ENCODE measurements around the gene ARHGEF28.
A peak's percentile ranks its signal among the peaks of the same experiment; 100 is the strongest.

Gene ARHGEF28, protein sequence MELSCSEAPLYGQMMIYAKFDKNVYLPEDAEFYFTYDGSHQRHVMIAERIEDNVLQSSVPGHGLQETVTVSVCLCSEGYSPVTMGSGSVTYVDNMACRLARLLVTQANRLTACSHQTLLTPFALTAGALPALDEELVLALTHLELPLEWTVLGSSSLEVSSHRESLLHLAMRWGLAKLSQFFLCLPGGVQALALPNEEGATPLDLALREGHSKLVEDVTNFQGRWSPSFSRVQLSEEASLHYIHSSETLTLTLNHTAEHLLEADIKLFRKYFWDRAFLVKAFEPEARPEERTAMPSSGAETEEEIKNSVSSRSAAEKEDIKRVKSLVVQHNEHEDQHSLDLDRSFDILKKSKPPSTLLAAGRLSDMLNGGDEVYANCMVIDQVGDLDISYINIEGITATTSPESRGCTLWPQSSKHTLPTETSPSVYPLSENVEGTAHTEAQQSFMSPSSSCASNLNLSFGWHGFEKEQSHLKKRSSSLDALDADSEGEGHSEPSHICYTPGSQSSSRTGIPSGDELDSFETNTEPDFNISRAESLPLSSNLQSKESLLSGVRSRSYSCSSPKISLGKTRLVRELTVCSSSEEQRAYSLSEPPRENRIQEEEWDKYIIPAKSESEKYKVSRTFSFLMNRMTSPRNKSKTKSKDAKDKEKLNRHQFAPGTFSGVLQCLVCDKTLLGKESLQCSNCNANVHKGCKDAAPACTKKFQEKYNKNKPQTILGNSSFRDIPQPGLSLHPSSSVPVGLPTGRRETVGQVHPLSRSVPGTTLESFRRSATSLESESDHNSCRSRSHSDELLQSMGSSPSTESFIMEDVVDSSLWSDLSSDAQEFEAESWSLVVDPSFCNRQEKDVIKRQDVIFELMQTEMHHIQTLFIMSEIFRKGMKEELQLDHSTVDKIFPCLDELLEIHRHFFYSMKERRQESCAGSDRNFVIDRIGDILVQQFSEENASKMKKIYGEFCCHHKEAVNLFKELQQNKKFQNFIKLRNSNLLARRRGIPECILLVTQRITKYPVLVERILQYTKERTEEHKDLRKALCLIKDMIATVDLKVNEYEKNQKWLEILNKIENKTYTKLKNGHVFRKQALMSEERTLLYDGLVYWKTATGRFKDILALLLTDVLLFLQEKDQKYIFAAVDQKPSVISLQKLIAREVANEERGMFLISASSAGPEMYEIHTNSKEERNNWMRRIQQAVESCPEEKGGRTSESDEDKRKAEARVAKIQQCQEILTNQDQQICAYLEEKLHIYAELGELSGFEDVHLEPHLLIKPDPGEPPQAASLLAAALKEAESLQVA (N-terminal part only)

DNA sequence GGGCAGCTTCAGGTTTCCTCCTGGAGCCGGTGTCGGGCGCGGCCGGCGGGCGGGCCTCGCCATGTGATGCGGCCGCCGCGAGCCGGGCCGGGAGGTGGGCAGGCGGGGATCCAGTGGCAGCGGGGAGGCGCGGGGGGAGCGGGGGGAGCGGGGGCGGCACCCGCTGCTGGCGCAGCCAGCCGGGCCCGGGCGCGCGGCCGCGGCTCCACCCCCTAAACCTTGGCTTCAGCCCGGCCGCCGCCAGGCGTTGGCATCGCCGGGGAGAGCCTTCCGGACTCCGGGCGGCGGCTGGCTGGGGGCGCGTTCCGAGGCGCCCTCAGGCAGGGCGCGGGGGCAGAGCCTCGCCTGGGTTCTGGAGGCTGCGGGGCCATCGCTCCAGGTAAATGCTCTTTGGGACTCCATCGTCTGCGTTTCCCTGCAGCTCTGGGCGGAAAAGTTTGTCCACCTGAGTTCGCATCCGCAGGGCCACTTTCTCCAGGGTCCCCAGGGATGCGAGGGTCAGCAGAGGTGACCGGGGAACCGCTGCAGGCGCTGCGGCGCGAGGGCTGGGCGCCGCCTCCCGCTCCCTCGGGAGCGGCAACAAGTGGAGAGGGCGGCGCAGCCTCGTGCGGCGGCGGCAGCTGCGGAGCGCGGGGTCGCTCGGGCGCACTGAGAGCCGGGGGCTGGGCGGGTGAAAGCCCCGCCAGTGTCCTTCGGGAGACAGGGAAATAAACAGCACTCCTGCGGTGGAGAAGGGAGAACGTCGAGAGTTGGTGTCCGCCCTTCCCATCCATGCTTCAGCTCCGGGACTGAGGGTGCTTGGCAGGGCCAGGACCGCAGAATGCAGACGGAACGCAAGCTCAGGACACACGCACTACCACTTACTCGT lies at the start of gene ARHGEF28:
TSS of gene ARHGEF28 (plus strand) at position 253 of the 868 bp plus-strand sequence. CDS start 58,656 bp downstream, outside the sequence.
- DNase-seq = peak; percentile 50 to 80

DNA sequence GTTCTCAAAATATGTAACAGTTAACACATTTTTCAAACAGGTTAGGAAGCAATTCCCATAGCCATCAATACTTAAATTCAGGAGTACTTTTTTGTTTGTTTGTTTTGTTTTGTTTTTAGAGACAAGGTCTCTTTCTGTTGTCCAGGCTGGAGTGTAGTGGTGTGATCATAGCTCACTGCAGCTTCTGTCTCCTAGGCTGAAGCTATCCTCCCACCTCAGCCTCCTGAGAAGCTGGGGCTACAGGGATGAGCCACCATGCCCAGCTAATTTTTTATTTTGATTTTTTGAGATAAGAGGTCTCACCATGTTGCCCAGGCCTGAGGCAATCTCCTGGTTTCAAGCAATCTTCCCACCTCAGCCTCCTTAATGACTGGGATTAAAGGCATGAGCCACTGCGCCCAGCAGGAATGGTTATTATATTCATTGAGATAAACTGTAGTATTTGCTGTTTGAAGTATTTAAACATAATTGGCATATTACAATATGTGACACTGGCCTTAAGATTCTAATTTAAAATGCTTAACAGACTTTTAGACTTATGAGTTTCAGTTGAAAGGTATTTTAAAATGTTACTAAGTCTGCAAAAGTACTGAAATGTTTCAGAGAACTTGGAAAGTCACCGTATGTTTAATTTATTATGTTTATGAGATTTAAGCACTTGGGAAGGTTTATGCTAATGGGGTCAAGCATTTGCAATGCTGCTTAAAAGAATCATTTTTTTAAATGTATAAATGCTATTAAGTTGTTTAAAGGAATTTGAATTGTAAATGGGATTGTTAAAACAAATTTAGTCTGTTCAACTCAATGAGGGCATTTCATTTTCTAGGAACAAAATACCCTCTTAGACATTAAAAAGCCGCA lies 43.5 kb upstream of the ARHGEF28 start:
- no peak for DNase-seq

DNA sequence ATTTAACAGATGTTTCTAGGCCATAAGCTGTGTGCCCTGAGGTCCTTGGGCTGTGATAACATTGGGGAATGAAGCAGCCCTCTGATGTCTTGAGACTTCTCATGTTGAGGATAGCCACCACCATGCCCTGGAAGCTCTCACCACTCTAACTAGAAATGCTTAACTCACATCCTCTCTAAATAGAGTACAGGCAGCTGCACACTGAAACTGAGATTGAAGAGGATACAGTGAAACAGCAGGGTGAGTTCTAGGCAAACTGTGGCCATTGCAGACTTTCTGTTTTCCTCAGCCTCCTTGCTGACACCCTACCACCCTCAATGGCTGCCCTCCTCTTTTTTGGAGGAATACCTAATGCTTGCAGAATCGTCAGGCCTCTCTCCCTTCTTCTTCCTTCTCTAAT lies 38.1 kb upstream of the ARHGEF28 start:
- DNase-seq = no peak

DNA sequence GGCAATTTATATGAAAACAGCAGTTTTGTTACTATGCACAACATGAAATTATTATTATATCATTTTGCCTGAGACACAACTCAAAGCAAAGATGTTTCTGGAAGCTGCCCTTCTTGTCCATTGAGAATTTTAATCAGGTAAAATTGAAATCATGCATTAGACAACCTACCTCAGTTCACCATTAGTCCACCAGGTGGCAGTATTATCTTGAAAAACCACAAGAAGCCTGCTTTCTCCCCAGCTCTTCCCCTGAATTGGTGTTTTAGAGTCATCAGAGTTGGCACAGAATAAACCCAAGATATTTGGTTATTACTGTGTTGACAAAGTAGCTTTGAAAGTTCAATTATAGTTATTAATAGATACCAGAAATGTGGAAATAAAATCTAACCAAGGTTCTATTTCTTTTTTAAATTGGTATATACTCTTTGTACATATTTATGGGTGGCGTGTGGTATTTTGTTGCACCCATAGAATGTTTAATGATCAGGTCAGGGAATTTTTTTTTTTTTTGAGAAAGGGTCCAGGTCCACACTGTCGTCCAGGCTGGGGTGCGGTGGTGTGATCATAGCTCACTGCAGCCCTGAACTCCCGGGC lies 34.8 kb upstream of the ARHGEF28 start:
- DNase-seq = peak; percentile 61 to 82

DNA sequence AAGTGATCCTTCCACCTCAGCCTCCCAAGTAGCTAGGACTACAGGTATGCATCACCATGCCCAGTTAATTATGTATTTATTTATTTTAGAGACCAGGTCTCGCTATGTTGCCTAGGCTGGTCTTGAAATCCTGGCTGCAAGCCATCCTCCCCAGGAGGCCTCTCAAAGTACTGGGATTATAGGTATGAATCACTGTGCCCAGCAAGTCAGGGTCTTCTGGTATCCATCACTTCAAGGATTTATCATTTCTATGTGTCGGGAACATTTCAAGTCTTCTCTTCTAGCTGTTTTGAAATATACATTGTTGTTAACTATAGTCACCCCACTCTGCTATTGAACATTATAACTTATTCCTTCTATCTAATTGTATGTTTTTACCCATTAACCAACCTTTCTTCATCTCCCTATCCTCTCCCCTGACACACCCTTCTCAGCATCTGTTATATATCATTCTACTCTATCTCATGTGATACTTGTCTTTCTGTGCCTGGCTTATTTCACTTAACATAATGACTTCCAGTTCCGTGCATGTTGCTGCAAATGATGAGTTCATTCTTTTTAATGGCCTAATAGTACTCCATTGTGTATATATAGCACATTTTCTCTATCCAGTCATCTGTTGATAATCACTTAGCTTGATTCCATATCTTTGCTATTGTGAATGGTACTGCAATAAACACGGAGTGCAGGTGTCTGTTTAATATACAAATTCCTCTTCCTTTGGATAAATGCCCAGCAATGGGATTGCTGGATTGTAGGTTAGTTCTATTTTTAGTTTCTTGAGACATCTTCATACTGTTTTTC lies 34.1 kb upstream of the ARHGEF28 start:
- no peak for DNase-seq

DNA sequence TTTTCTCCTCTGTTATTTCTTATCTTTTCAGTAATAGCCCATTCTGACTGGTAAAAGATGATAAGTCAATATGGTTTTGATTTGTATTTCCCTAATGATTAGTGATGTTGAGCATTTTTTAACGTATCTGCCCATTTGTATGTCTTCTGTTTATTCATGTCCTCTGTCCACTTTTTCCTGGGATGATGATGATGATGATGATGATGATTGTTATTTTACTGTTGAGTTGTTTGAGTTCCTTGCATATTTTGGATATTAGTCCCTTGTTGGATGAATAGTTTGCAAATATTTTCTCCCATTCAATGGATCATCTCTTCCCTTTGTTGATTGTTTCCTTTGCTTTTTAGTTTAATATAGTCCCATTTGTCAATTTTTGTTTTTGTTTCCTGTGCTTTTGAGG lies 33.4 kb upstream of the ARHGEF28 start:
- no peak for DNase-seq

DNA sequence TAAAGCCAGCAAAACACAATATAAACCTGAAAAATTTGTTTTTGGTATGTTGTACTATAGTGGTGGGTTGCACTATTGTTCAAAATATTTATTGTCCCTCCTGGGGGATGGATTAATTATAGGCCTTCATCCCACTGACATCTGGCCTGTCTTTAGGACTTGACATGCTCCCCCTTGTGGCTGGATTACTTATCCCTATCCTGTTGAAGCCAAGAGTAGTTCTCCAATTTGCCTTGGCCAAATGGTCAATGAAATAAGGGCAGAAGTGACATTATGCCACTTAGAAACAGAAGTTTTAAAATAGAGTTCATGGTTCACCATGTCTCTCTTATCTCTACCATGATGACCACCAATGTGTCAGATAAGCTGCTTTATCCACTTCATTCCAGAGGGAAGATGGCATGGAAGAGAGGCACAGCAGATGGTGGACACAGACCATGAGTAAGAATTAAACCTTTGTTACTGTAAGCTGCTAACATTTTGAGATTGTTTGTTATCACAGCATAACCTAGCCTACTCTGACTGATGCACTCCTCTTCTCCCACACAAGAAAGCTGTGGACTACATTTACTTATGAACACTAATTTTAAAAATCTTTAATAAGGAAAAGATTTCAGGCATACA lies 29.2 kb upstream of the ARHGEF28 start:
- DNase-seq = peak in 1 of 2 experiments; percentile 55

DNA sequence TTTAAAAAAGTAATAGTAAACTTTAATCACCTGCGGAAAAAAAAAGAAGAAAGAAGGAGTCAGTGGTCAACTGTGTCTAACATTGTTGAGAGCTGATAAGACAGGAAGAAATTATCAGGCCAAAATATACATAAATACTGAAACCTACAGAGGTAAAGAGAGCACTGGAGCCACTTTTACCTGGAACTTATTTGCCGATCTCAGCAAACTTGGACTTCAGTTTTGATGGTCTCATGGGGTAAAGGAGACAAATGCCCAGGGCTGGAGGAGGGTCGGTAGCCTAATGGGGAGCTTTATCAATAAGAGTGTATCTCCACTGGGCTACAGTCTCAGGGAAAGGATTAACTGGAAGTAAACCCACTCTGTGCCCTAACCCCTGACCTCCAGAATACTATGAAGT lies 26.6 kb upstream of the ARHGEF28 start:
- no peak for DNase-seq

DNA sequence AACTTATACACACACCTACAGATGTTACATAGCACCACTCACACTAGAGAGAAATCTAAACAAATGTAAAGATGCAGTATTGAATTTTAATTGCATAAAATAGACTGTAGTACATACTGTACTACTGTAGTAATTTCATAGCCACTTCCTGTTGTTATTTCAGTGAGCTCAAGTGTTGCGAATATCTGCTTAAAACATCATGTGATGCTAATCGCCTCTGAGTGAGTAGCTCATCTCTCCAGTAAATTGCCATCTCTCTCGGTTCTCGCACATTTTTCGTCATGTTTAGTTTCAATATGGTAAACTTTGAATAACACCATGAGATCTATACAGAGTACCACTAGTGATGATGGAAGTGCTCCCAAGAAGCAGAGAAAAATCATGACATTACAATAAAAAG lies 22.0 kb upstream of the ARHGEF28 start:
- DNase-seq = no peak

DNA sequence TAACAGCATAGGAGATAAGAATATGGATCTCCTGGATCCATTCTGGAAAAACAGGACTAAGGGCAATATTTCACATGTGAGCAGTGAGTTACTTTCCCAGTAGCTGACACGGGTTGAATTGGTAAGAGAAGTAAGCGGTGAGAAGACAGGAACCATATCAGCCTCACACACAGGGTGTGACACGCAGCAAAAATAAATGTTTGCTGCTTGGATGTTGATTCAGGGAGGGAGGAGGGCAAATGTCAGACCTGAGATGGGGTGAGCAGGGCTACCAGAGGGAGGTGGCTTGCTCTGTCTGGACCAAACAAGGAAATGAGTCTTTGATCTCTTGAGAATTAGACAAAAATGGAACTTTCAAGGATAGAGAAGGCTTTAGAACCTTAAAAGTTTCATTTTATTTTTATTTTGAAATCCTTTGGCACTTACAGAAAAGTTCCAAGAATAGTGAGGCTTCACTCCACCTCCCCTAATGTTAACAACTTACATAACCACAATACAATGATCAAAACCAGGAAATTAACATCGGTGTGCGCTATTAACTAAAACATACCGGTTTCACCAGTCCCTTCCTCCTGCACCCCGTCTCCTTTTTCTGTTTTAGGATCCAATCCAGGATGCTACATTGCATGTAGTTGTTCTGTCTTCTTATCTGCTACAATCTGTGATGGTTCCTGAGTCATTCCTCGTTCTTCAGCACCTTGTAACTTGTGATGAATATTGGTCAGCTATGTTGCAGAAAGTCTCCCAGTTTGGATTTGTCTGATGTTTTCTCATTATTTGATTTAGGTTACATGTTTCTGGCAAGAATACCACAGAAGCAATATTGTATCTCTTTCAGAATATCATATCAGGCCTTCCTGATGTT lies 20.5 kb upstream of the ARHGEF28 start:
- no peak for DNase-seq

DNA sequence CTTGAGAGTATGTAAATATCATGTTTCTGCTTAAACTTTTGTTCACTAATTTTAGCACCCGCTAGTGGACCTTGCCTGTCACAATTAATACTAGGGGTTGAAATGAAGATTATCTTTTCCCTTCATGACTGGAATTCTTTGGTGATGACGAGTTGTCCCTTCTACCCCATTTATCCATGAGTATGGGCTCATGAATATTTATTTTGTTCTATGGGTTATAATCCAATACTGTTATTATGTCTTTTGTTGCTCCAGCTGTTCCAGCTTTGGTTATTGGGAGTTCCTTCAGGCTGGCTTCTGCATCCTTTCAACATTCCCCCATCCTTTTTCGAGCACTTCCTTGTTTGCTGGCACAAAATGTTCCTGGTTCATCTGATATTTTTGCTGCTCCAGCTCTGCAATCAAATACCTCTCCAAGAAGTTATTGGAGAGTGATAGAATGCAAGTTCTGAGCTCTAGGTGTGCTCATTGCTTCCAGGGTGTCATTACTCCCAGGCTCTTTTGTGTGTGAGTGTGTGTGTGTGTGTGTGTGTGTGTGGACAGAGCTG lies 19.7 kb upstream of the ARHGEF28 start:
- no peak for DNase-seq

DNA sequence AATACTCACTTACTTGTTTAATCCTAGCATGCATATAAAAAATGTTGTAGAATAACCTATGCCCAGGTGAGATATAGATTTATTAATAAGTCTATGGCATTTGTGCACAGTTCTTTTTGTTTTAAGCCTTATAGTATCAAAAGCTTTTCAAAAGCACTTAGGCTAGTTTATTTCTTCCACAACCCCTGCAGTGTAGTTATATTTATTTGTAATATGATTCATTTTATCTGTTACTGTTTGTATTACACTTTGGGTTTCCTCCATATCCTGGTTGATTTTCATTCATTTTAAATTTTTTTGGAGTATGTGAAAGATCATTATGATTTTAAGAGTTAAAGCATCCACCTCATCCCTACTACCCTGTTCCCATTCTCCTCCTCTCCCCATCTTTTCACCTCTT lies 18.8 kb upstream of the ARHGEF28 start:
- no peak for DNase-seq

DNA sequence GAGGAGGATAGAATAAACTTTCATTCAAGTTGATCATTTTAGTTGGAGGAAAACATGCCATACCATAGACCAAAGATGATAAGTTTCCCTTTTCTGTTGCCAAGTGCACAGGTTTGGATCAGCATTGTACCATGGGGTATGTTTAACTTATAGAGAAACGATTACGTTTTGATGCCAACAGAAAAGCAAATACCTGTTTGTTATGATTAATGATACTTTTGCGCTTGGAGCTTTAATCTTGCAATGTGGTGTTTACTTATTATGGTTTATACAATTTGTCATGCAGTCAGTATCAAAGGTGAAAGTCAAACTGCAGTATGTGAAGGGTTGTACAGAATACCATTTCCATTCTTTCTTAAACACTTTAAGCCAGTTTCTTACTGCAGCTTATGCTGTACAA lies 13.2 kb upstream of the ARHGEF28 start:
- no peak for DNase-seq

DNA sequence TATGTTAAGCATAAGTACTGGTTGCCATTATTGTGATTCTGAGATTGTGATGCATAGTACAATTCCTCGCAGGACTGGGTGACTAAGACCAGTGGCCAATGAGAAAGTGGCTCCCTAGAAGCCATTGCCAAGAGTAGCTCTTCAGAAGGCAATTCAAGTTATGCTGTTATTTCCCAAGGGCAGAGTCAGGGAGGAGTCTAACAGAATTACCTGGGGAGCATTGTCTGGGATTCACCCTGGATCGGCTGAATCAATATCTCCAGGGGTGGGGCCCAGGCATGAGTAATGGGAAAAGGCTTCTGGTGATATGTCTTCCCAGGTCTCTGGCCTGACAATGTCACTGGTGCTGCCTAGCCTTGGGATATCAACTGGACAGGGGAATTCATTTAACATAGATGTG lies 10.9 kb upstream of the ARHGEF28 start:
- DNase-seq = no peak

DNA sequence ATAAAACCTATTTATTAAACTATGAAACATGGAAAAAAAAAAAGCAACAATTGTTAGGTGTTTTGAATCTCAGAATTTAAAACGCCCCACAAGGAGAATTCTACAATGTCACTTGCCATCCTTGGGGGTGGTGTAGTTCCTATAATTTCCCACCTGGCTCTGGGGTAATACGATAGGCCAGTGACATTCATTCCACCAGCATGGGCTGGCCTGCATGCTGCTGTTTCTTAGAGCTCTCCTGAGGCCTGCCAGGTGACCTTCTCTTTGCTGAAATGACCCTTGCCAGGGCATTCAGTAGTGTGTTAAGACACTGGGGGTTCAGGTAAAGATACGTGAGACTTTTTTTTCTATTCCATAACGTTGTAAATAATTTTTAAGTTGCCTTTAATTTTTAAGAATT lies 10.0 kb upstream of the ARHGEF28 start:
- DNase-seq = no peak

DNA sequence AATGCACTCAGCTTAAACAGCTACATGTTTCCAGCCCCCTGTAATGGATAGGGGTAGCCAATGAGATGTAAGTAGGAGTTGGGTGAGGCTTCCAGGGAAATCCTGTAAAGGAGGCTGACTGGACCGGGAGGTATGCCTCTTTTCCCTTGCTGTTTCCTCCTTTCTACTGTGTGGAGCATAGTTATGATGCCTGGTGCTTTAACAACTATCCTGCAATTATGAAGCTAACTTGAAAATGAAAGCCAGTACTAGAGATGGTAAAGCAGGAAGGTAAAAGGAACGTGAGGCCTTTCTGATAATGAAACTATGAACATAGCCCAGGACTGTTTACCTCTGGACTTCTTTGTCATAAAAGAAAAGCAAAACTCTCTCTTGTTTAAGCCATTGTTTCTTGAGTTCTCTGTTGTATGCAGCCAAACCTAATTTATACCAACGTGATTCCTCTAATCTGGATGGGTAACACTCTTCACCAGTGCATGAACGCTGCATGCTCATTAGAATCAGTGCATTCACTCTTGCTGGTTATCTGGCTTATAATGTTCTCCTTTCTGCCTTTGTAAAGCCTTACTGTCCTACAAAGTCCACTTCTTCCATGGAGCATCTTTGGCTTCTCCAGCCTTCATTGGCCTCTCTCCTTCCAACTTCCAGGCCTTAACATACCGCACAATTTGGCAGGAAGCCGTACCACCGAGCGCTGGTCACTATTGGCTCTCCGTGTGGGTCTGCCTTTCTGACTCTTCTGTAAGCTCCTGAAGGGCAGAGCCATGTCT lies 8.3 kb upstream of the ARHGEF28 start:
- DNase-seq = no peak

Data from NCI-H446 (cell line).